GM06990 (cell line): ENCODE measurements around the gene CCNI2.

Experiments used
- DNase-seq: peaks from one replicate; pipeline ENCODE4 v3.0.0-alpha.2; 2011; ENCODE audit not compliant: insufficient read length; ENCODE audit errors: extremely low read depth
- H3K27me3 ChIP-seq: replicated peaks from 2 replicates; pipeline ENCODE4 v1.6.0; 2011; ENCODE audit warnings: low read length; ENCODE audit not compliant: control insufficient read depth, insufficient read depth
- H3K36me3 ChIP-seq: 2 replicates; pipeline ENCODE4 v1.5.1; 2011; ENCODE audit warnings: low read length; ENCODE audit not compliant: control insufficient read depth, insufficient read depth
- H3K4me3 ChIP-seq: replicated peaks from 2 replicates; pipeline ENCODE4 v1.5.1; 2011; ENCODE audit warnings: low read depth, mild to moderate bottlenecking, control low read depth, low read length
- CTCF ChIP-seq: IDR thresholded peaks from 2 replicates; pipeline ENCODE4 v1.5.1; 2011; ENCODE audit warnings: low read length, control low read depth, mild to moderate bottlenecking, inconsistent platforms; ENCODE audit not compliant: insufficient read depth, poor library complexity, severe bottlenecking

Gene CCNI2

GRCh38 chr5:132777209-132778069 is 30.2 kb downstream of the CCNI2 start, which contains the start of gene SEPTIN8:
Gene SEPTIN8 (minus strand): TSS chr5:132777239. CDS start chr5:132777137, 102 bp downstream.
- peak; percentile 68 for DNase-seq
- TF ChIP-seq CTCF: no peak
- peak within 1 kb of the TSS; percentile 84 for H3K4me3 ChIP-seq
- no peaks in the 10 kb centered on the region for H3K27me3 ChIP-seq
- no peaks in the 10 kb centered on the region; the same call in 1 of the 2 replicates for H3K36me3 ChIP-seq

GRCh38 chr5:132778129-132778528 is 30.9 kb downstream of the CCNI2 start:
- TF ChIP-seq CTCF: no peak
- Histone ChIP-seq H3K36me3 (no peaks in the 10 kb centered on the region; the same call in 1 of the 2 replicates), H3K27me3 (no peaks in the 10 kb centered on the region), H3K4me3 (no peak overlapping the region; the same call in 1 of the 2 replicates)
- DNase-seq: no peak

GRCh38 chr5:132778856-132779255 is 31.6 kb downstream of the CCNI2 start:
- no peaks in the 10 kb centered on the region for H3K36me3 ChIP-seq
- DNase-seq: no peak
- no peak for TF ChIP-seq CTCF
- no peak overlapping the region for H3K4me3 ChIP-seq
- no peaks in the 10 kb centered on the region for H3K27me3 ChIP-seq

- H3K27me3 ChIP-seq: no peaks in the 10 kb centered on the region
- H3K36me3 ChIP-seq: no peaks in the 10 kb centered on the region
- no peak overlapping the region for H3K4me3 ChIP-seq
- DNase-seq: no peak
- TF ChIP-seq CTCF: no peak
These were observed 32.7 kb downstream of the CCNI2 start for GRCh38 chr5:132779961-132780360.

GRCh38 chr5:132780577-132780976 is 33.4 kb downstream of the CCNI2 start:
- no peaks in the 10 kb centered on the region for H3K36me3 ChIP-seq
- no peak for DNase-seq
- no peaks in the 10 kb centered on the region for H3K27me3 ChIP-seq
- TF ChIP-seq CTCF: no peak
- no peak overlapping the region for H3K4me3 ChIP-seq
